ENCODE data around the gene KMT2C.
"Not testable (repeated sequence)": the region's sequence is repeated elsewhere in the genome, so short reads cannot be mapped to it uniquely, and the experiment has no call there.

GRCh38 chr7:152445386-152446008 lies 9.7 kb upstream of the KMT2C start:
- TF ChIP-seq CTCF, POLR2A (IDR thresholded peaks at IDR 0.05): not testable (repeated sequence)
